Measurements from ENCODE around the gene KLRC1. TPM values are rescaled to one million over a fixed set of nuclear protein-coding genes. Genes with fewer than 3 reads are reported as not detected.
"Not testable (repeated sequence)": the region's sequence is repeated elsewhere in the genome, so short reads cannot be mapped to it uniquely, and the experiment has no call there.

KLRC1 gene
- under 1 TPM in 1 of 2 experiments, not detected in 1; 0.21 TPM for total RNA-seq

DNA sequence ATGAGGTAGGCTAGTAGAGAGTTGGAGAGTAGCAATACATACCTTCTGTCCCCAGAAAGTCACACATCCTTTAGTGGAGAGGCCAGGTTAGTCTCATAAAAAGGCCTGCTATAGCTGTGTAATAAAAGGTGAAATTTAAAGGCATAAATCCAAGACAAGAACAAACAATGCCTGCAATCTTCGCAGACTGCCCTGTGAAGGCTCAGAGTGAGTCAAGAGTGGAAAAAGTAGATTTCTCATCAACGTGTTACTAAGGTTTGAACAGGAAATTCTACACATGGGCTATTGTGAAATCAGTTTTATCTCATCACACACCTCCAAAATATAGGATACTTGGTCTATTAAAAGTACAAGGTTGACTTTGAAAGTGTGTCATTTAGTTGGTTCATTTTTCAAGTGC, at the start of gene KLRC1:
TSS of gene KLRC1 (minus strand) at position 222 of the 400 bp plus-strand sequence. CDS start 2,221 bp downstream, outside the sequence.
- H3K9me3 Mint-ChIP-seq (ENCODE audit: low read depth): peaks cover 23% of the 10 kb centered on the region
- no peak within 1 kb of the TSS for H3K4me3 Mint-ChIP-seq
- intact Hi-C loops (cut with DNase I, micrococcal nuclease): no loop called here
- H3K36me3 Mint-ChIP-seq (ENCODE audit: low read depth): no peaks in the 10 kb centered on the region
- ChIA-PET POLR2A (no interaction called here), CTCF (interaction anchor here (0.6 kb wide), 2 partner anchors 196 to 300 kb away, joined by 3 to 4 read pairs; no protein-coding TSS in a partner anchor)
- ATAC-seq (peak; percentile 36), DNase-seq (no peak)
- H3K27ac Mint-ChIP-seq: no peak within 1 kb of the TSS
- no peaks in the 10 kb centered on the region for H3K4me1 Mint-ChIP-seq
- H3K27me3 Mint-ChIP-seq: peaks cover 4% of the 10 kb centered on the region

DNA sequence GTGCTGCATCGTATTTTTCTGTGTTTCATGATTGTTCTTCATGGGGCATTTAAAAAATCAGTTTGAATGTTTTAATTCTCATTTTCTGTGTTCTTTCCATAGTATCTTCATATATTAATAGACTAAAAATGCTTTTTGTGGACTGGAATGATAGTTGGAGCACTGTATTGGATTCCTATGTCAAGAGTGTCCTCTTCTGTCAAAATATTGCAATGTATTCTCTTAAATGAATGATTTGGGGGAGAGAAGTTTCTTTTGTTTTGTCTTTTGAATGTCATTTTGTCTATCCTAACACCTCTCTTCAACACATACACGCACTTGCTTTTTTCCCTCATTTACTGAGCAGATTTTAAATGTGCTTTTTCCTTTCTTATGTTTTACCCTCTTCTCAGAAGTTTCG, 47.9 kb upstream of the KLRC1 start:
- H3K27ac Mint-ChIP-seq: no peak overlapping the region
- DNase-seq (no peak), ATAC-seq (no peak)
- ChIA-PET POLR2A (no interaction called here), CTCF (interaction anchor here (0.9 kb wide), 1 partner anchor 38 kb away, joined by 3 read pairs; no protein-coding TSS in a partner anchor)
- H3K4me3 Mint-ChIP-seq: no peak overlapping the region
- no peaks in the 10 kb centered on the region for H3K9me3 Mint-ChIP-seq (ENCODE audit: low read depth)
- peaks cover 18% of the 10 kb centered on the region for H3K4me1 Mint-ChIP-seq
- H3K27me3 Mint-ChIP-seq: peaks cover 27% of the 10 kb centered on the region
- intact Hi-C loops (cut with DNase I, micrococcal nuclease): loop anchor here in 1 of 2 experiments (5.0 kb wide), 1 partner anchor 264 kb away; no protein-coding TSS in a partner anchor
- no peaks in the 10 kb centered on the region for H3K36me3 Mint-ChIP-seq (ENCODE audit: low read depth)

DNA sequence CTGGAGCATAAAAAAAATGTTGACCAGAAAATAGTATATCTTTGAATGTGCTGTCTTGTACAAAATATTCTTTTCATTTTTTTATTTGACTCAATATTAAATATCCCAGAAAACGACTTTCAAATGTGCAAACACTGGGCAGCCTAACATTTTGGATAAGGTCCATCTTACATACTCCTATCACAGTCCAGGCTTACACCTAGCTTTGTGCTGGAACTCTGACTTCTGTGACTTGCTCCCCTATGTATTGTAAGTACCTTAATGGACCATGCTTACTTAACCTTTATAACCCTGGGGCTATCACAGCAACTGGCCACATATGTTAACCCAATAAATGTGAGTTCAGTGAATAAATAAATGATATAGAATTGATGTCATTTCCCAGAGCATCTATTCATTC, 44.9 kb upstream of the KLRC1 start:
- ChIA-PET CTCF (no interaction called here), POLR2A (no interaction called here)
- ATAC-seq (no peak), DNase-seq (no peak)
- Mint-ChIP-seq H3K4me3 (no peak overlapping the region), H3K9me3 (ENCODE audit: low read depth) (no peaks in the 10 kb centered on the region), H3K27me3 (peaks cover 37% of the 10 kb centered on the region), H3K27ac (no peak overlapping the region), H3K4me1 (peaks cover 11% of the 10 kb centered on the region), H3K36me3 (ENCODE audit: low read depth) (no peaks in the 10 kb centered on the region)
- intact Hi-C loops (cut with DNase I, micrococcal nuclease): loop anchor here in 1 of 2 experiments (2.0 kb wide), 1 partner anchor 43 kb away; no protein-coding TSS in a partner anchor

DNA sequence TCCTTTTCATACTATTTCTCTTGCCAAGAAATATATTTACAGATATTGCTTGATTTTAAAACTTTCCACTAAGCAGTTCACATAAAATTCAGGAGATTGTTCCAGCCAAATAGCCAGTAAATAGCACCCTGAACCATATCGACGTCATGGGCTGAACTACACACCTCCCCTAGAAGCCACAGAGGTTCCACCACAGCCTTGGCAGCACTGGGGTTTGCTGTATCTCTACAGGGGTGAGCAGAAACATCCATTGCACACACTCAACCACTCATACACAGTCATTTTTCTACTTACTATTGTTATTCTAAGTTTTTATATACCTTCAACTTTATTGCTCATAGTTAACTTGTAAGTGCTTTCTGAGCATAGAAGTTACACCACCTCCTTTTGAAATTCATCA, 44.4 kb upstream of the KLRC1 start:
- Mint-ChIP-seq H3K27me3 (peaks cover 35% of the 10 kb centered on the region), H3K4me3 (no peak overlapping the region), H3K9me3 (ENCODE audit: low read depth) (no peaks in the 10 kb centered on the region), H3K27ac (no peak overlapping the region), H3K36me3 (ENCODE audit: low read depth) (no peaks in the 10 kb centered on the region), H3K4me1 (peaks cover 11% of the 10 kb centered on the region)
- DNase-seq (peak; percentile 59), ATAC-seq (peak; percentile 91)
- ChIA-PET CTCF (no interaction called here), POLR2A (no interaction called here)
- intact Hi-C loops (cut with DNase I, micrococcal nuclease): loop anchor here in 1 of 2 experiments (2.0 kb wide), 1 partner anchor 43 kb away; no protein-coding TSS in a partner anchor

DNA sequence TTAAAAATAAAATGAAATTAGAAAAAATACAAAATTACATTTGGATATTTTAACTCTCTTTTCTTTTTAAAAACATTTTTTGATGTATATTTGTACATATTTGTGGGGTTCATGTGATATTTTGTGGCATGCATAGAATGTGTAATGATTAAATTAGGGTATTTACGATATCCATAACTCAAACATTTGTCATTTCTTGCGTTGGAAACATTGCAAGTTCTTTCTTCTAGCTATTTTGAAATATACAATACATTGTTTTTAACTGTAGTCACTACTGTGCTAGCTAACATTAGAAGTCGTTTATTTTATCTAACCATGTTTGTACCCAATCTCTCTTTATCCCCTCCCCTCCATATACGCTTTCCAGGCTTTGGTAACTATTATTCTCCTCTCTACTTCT, 38.6 kb upstream of the KLRC1 start:
- H3K4me1 Mint-ChIP-seq: no peaks in the 10 kb centered on the region
- no peaks in the 10 kb centered on the region for H3K9me3 Mint-ChIP-seq (ENCODE audit: low read depth)
- ATAC-seq (no peak), DNase-seq (no peak)
- intact Hi-C loops (cut with DNase I, micrococcal nuclease): no loop called here
- H3K27ac Mint-ChIP-seq: no peak overlapping the region
- no peaks in the 10 kb centered on the region for H3K36me3 Mint-ChIP-seq (ENCODE audit: low read depth)
- ChIA-PET POLR2A (no interaction called here), CTCF (no interaction called here)
- no peak overlapping the region for H3K4me3 Mint-ChIP-seq
- peaks cover 22% of the 10 kb centered on the region for H3K27me3 Mint-ChIP-seq

DNA sequence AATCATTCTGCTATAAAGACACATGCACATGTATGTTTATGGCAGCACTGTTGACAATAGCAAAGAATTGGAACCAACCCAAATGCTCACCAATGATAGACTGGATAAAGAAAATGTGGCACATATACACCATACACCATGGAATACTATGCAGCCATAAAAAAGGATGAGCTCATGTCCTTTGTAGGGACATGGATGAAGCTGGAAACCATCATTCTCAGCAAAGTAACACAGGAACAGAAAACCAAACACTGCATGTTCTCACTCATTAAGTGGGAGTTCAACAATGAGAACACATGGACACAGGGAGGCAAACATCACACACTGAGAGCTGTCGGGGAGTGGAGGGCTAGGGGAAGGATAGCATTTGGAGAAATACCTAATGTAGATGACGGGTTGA, 34.2 kb upstream of the KLRC1 start:
- CTCF ChIA-PET; DNase-seq; H3K4me3 Mint-ChIP-seq; H3K9me3 Mint-ChIP-seq (ENCODE audit: low read depth); H3K4me1 Mint-ChIP-seq; H3K27ac Mint-ChIP-seq; ATAC-seq; POLR2A ChIA-PET; H3K36me3 Mint-ChIP-seq (ENCODE audit: low read depth); intact Hi-C loops (cut with DNase I, micrococcal nuclease): not testable (repeated sequence)
- H3K27me3 Mint-ChIP-seq: peaks cover 13% of the 10 kb centered on the region

DNA sequence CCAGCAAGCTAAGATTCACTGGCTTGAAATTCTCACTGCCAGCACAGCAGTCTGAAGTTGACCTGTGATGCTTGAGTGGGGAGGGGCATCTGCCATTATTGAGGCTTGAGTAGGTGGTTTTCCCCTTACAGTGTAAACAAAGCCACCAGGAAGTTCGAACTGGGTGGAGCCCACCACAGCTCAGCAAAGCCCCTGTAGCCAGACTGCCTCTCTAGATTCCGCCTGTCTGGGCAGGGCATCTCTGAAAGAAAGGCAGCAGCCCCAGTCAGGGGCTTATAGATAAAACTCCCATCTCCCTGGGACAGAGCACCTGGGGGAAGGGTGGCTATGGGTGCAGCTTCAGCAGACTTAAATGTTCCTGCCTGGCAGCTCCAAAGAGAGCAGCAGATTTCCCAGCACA, 28.7 kb upstream of the KLRC1 start:
- H3K36me3 Mint-ChIP-seq (ENCODE audit: low read depth): not testable (repeated sequence)

DNA sequence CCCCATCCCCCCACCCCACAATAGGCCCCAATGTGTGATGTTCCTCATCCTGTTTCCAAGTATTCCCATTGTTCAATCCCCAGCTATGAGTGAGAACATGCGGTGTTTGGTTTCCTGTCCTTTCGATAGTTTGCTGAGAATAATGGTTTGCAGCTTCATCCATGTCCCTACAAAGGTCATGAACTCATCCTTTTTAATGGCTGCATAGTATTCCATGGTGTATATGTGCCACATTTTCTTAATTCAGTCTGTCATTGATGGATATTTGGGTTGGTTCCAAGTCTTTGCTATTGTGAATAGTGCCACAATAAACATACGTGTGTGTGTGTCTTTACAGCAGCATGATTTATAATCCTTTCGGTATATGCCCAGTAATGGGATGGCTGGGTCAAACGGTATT, 19.6 kb upstream of the KLRC1 start:
- H3K4me3 Mint-ChIP-seq; H3K36me3 Mint-ChIP-seq (ENCODE audit: low read depth); H3K9me3 Mint-ChIP-seq (ENCODE audit: low read depth); H3K27me3 Mint-ChIP-seq; H3K4me1 Mint-ChIP-seq; intact Hi-C loops (cut with DNase I, micrococcal nuclease); DNase-seq; ATAC-seq; POLR2A ChIA-PET; H3K27ac Mint-ChIP-seq; CTCF ChIA-PET: not testable (repeated sequence)

More for the DNA sequence above, 28.7 kb upstream of the KLRC1 start:
- CTCF ChIA-PET: interaction anchor here (1.3 kb wide), 1 partner anchor 30 kb away, joined by 3 read pairs; no protein-coding TSS in a partner anchor
- DNase-seq; H3K27ac Mint-ChIP-seq; H3K4me3 Mint-ChIP-seq; ATAC-seq; POLR2A ChIA-PET; intact Hi-C loops (cut with DNase I, micrococcal nuclease); H3K9me3 Mint-ChIP-seq (ENCODE audit: low read depth); H3K4me1 Mint-ChIP-seq: not testable (repeated sequence)
- peaks cover 10% of the 10 kb centered on the region for H3K27me3 Mint-ChIP-seq

DNA sequence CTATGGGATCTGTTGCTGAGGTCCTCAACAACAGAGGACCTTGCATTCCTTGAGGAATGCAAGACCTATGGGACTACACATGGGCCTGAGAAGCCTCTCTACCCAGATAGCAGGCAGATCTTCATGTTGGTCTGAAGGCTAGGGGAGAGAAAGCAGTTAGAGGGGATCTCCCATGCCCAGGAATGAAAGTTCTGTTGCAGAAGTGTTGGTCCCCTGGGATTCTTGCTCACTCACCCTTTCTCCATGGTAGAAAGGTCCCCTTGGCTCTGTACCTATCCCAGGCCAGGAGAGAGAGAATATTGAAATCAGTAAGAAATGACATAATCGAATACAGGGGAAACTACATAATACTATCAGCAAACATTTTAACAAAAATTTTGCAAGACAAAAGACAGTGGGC, 16.5 kb upstream of the KLRC1 start:
- ATAC-seq: no peak
- Mint-ChIP-seq H3K4me1 (no peaks in the 10 kb centered on the region), H3K9me3 (ENCODE audit: low read depth) (peaks cover 2% of the 10 kb centered on the region), H3K27me3 (peaks cover 12% of the 10 kb centered on the region), H3K27ac (no peak overlapping the region), H3K4me3 (no peak overlapping the region), H3K36me3 (ENCODE audit: low read depth) (no peaks in the 10 kb centered on the region)
- CTCF ChIA-PET: no interaction called here
- intact Hi-C loops (cut with DNase I, micrococcal nuclease): no loop called here
- DNase-seq: no peak
- POLR2A ChIA-PET: no interaction called here

DNA sequence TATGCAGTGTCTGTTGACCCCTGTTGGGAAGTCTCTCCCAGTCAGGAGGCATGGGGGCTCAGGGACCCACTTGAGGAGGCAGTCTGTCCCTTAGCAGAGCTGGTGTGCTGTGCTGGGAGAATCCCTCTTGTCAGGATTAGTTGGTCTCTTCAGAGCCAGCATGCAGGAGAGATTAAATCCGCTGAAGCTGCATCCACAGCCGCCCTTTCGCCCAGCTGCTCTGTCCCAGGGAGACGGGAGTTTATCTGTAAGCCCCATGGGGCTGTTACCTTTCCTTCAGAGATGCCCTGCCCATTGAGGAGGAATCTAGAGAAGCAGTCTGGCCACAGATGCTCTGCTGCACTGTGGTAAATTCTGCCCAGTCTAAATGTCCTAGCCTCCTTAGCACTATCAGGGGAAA, 13.1 kb upstream of the KLRC1 start:
- intact Hi-C loops (cut with DNase I, micrococcal nuclease): no loop called here
- ChIA-PET CTCF (no interaction called here), POLR2A (no interaction called here)
- peaks cover 1% of the 10 kb centered on the region for H3K9me3 Mint-ChIP-seq (ENCODE audit: low read depth)
- no peaks in the 10 kb centered on the region for H3K36me3 Mint-ChIP-seq (ENCODE audit: low read depth)
- no peak for ATAC-seq
- H3K27me3 Mint-ChIP-seq: peaks cover 27% of the 10 kb centered on the region
- H3K27ac Mint-ChIP-seq: no peak overlapping the region
- no peak overlapping the region for H3K4me3 Mint-ChIP-seq
- DNase-seq: no peak
- H3K4me1 Mint-ChIP-seq: no peaks in the 10 kb centered on the region

DNA sequence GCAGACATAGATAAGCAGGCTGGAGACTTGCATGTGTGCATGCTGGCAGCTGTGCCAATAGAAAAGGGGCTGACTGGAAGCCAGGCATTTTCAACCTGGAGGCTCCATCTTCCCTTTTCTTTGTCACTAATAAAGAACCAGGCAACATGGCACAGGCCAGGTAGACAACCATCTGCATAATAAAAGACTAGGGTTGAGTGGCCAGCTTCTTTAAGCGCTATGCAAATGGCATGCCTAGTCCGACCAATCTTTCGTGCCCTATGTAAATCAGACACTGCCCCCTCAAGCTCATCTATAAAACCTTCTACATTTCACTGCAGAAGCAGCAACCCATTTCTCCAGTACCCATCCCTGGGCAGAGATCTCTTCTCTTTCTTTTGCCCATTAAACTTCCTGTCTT, 4.6 kb upstream of the KLRC1 start:
- intact Hi-C loops (cut with DNase I, micrococcal nuclease): no loop called here
- ChIA-PET CTCF (interaction anchor here (0.6 kb wide), 1 partner anchor 1030 kb away, joined by 3 read pairs; no protein-coding TSS in a partner anchor), POLR2A (no interaction called here)
- Mint-ChIP-seq H3K27ac (no peak overlapping the region), H3K4me1 (no peaks in the 10 kb centered on the region), H3K9me3 (ENCODE audit: low read depth) (peaks cover 24% of the 10 kb centered on the region), H3K36me3 (ENCODE audit: low read depth) (no peaks in the 10 kb centered on the region), H3K4me3 (no peak overlapping the region), H3K27me3 (peaks cover 14% of the 10 kb centered on the region)
- ATAC-seq (no peak), DNase-seq (no peak)

DNA sequence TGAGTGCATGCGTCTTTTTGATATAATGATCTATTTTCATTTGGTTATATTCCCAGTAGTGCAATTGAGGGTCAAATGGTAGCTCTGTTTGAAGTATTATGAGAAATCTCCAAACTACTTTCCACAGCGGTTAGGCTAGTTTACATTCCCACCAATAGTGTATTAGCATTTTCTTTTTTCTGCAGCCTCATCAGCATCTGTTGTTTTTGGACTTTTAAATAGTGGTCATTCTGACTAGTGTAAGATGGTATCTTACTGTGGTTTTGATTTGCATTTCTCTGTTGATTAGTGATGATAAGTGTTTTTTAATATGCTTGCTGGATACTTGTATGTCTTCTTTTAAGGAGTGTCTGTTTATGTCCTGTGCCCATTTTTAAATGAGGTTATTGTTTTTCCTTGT, 3.7 kb upstream of the KLRC1 start:
- Mint-ChIP-seq H3K36me3 (ENCODE audit: low read depth) (no peaks in the 10 kb centered on the region), H3K27ac (no peak overlapping the region), H3K27me3 (peaks cover 10% of the 10 kb centered on the region), H3K4me3 (no peak overlapping the region), H3K4me1 (no peaks in the 10 kb centered on the region), H3K9me3 (ENCODE audit: low read depth) (peaks cover 24% of the 10 kb centered on the region)
- ChIA-PET POLR2A (no interaction called here), CTCF (no interaction called here)
- intact Hi-C loops (cut with DNase I, micrococcal nuclease): no loop called here
- ATAC-seq (no peak), DNase-seq (no peak)

DNA sequence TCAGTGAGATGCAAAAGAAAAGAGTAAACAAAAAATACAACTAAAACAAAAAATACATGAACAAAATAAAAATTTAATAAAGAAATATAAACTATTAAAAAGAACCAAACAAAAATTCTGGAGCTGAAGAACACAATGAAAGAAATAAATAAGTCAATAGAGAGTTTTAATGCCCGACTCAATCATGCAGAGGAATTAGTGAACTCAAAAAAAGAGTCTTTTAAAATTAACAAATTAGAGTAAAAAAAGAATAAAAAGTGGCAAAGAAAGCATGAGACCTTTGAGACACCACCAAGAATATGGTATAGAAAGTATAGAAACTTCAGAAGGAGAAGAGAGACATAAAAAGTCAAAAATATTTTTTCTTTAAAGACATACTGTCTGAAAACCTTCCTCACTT, 2.6 kb upstream of the KLRC1 start:
- CTCF ChIA-PET: no interaction called here
- ATAC-seq (no peak), DNase-seq (no peak)
- no peaks in the 10 kb centered on the region for H3K4me1 Mint-ChIP-seq
- no peak overlapping the region for H3K4me3 Mint-ChIP-seq
- no peaks in the 10 kb centered on the region for H3K36me3 Mint-ChIP-seq (ENCODE audit: low read depth)
- H3K27me3 Mint-ChIP-seq: peaks cover 7% of the 10 kb centered on the region
- H3K9me3 Mint-ChIP-seq (ENCODE audit: low read depth): peaks cover 23% of the 10 kb centered on the region
- H3K27ac Mint-ChIP-seq: no peak overlapping the region
- intact Hi-C loops (cut with DNase I, micrococcal nuclease): no loop called here
- POLR2A ChIA-PET: no interaction called here

Data from activated CD4-positive, alpha-beta T cell treated with anti-CD3 and anti-CD28 coated beads for 36 hours (primary cell).